SH-SY5Y (cell line): ENCODE results near the gene LRRK1.

Experiments
- GATA2 ChIP-seq: IDR thresholded peaks from 2 replicates; pipeline ENCODE4 v1.6.1; 2011; ENCODE audit warnings: mild to moderate bottlenecking, low read depth, low read length
- GATA3 ChIP-seq: IDR thresholded peaks from 2 replicates; pipeline ENCODE4 v1.6.1; 2011; ENCODE audit warnings: low read depth, mild to moderate bottlenecking, low read length, moderate library complexity

DNA sequence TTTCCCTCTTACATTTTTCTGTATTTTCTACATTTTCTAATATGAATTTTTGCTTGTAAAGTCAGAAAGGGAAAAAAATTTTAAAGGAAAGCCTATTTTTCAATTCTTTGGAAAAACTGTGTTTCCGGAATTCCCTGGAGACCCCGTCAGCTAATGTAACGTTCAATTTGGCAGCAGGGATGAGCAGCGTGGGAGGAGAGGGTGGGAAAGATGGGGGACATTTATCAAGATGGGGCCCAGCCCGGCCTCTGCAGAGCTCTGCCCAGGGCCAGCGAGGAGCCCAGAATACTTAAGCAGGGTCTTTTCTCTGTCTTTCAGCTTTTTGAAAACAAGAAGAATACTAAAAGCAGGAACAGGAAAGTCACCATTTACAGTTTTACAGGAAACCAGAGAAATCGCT is 129.0 kb downstream of the LRRK1 start:
- TF ChIP-seq GATA2 (no peak), GATA3 (no peak)
